Measurements from ENCODE around the gene PRAMEF1. TPM values are rescaled to one million over a fixed set of nuclear protein-coding genes. Genes with fewer than 3 reads are reported as not detected.

Gene PRAMEF1
- total RNA-seq, 1 experiment from 2014 or later: not detected

- H3F3A ChIP-seq (ENCODE audit: low read length, unreplicated experiment): no peaks in the 10 kb centered on the region
- no peak overlapping the region for H3K27ac ChIP-seq (ENCODE audit: low read length)
- no TSS peak for BruUV-seq (replicated peaks)
- ChIA-PET POLR2A (ENCODE audit: unreplicated experiment) (no interaction called here), CTCF (no interaction called here)
- H2AFZ ChIP-seq (ENCODE audit: low read length): no peak overlapping the region
- no peaks in the 10 kb centered on the region for H3K9me3 ChIP-seq (ENCODE audit: low read length)
- TF ChIP-seq EZH2 (IDR thresholded peaks at IDR 0.05; ENCODE audit: low read length, unreplicated experiment) (no peak), CTCF (conservative IDR thresholded peaks at IDR 0.05; ENCODE audit: low read depth, low read length) (no peak), EZH2phosphoT487 (IDR thresholded peaks at IDR 0.05; ENCODE audit: borderline replicate concordance, low read length) (no peak)
- intact Hi-C loops (cut with micrococcal nuclease): no loop called here
- H3K4me2 ChIP-seq (ENCODE audit: low read length): no peak overlapping the region
- H3K36me3 ChIP-seq (ENCODE audit: low read depth, low read length): no peaks in the 10 kb centered on the region
- no peaks in the 10 kb centered on the region for H4K20me1 ChIP-seq (ENCODE audit: low read length)
- H3K9me2 ChIP-seq (replicated peaks; ENCODE audit: low read length): no peaks in the 10 kb centered on the region
- H3K4me3 ChIP-seq (ENCODE audit: low read length): no peak overlapping the region
- H3K4me1 ChIP-seq (ENCODE audit: insufficient read depth, low read length): no peaks in the 10 kb centered on the region
- no peak for DNase-seq
- H3K27me3 ChIP-seq (ENCODE audit: low read length): peaks cover 56% of the 10 kb centered on the region
- no peak for ATAC-seq
- no peak overlapping the region for H3K9ac ChIP-seq (ENCODE audit: low read length)
- no peaks in the 10 kb centered on the region for H3K79me2 ChIP-seq (ENCODE audit: low read length)
Observed at GRCh38 chr1:12763479-12763878, 27.7 kb upstream of the PRAMEF1 start.

DNA sequence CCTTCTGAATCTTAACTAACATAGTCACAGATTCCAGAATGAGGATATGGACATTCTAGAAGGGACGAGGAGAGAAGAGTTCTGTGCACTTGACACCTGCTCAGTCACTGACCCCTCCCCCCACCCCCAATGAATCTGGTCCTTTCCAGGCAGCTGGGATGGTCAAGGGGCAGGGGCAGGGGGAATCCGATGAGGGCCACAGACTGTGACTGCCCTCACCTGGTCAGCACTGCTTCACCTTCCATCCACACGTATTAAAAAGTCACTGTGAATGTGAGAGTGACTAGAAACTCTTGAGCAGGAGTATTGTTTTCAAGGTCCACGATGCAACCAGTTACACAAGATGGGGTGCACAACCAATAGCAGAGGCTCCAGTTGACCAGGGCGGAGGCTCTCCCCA is 27.2 kb upstream of the PRAMEF1 start:
- Histone ChIP-seq H3K9ac (ENCODE audit: low read length) (no peak overlapping the region), H3K27ac (ENCODE audit: low read length) (no peak overlapping the region), H3K4me1 (ENCODE audit: insufficient read depth, low read length) (no peaks in the 10 kb centered on the region), H3K36me3 (ENCODE audit: low read depth, low read length) (no peaks in the 10 kb centered on the region), H3K4me3 (ENCODE audit: low read length) (no peak overlapping the region), H2AFZ (ENCODE audit: low read length) (no peak overlapping the region), H4K20me1 (ENCODE audit: low read length) (no peaks in the 10 kb centered on the region), H3K79me2 (ENCODE audit: low read length) (no peaks in the 10 kb centered on the region), H3K9me3 (ENCODE audit: low read length) (no peaks in the 10 kb centered on the region), H3F3A (ENCODE audit: low read length, unreplicated experiment) (no peaks in the 10 kb centered on the region), H3K27me3 (ENCODE audit: low read length) (peaks cover 56% of the 10 kb centered on the region), H3K9me2 (replicated peaks; ENCODE audit: low read length) (no peaks in the 10 kb centered on the region), H3K4me2 (ENCODE audit: low read length) (no peak overlapping the region)
- ChIA-PET CTCF (no interaction called here), POLR2A (ENCODE audit: unreplicated experiment) (no interaction called here)
- no TSS peak for BruUV-seq (replicated peaks)
- TF ChIP-seq EZH2phosphoT487 (IDR thresholded peaks at IDR 0.05; ENCODE audit: borderline replicate concordance, low read length) (no peak), EZH2 (IDR thresholded peaks at IDR 0.05; ENCODE audit: low read length, unreplicated experiment) (no peak), CTCF (conservative IDR thresholded peaks at IDR 0.05; ENCODE audit: low read depth, low read length) (no peak)
- DNase-seq (no peak), ATAC-seq (no peak)
- intact Hi-C loops (cut with micrococcal nuclease): no loop called here

DNA sequence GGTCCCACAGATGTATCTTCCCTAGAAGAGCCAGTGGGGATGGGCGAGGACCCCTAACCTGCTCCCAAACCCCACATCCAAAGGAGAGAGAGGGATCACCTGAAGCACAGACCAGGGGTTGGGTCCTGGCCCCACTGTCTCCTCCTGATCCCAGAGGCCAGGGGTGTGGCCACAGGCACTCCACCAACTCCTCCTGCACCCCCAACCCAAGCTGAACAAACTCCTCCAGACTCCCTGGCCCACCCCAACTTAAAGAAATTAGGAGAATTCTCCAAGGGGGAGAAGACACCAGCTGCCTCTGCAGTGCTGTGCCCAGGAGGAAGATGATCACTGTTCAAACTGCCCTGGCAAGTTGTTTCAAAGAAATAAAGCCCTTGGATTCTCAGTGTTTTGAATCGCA is 22.2 kb upstream of the PRAMEF1 start:
- DNase-seq: no peak
- H3K36me3 ChIP-seq (ENCODE audit: low read depth, low read length): no peaks in the 10 kb centered on the region
- no peaks in the 10 kb centered on the region for H3K9me2 ChIP-seq (replicated peaks; ENCODE audit: low read length)
- H3F3A ChIP-seq (ENCODE audit: low read length, unreplicated experiment): no peaks in the 10 kb centered on the region
- no peak overlapping the region for H3K4me3 ChIP-seq (ENCODE audit: low read length)
- H3K9me3 ChIP-seq (ENCODE audit: low read length): no peaks in the 10 kb centered on the region
- no peaks in the 10 kb centered on the region for H3K79me2 ChIP-seq (ENCODE audit: low read length)
- no peaks in the 10 kb centered on the region for H3K4me1 ChIP-seq (ENCODE audit: insufficient read depth, low read length)
- no peak overlapping the region for H3K27ac ChIP-seq (ENCODE audit: low read length)
- H2AFZ ChIP-seq (ENCODE audit: low read length): no peak overlapping the region
- no peak for ATAC-seq
- intact Hi-C loops (cut with micrococcal nuclease): no loop called here
- ChIA-PET CTCF (no interaction called here), POLR2A (ENCODE audit: unreplicated experiment) (no interaction called here)
- TF ChIP-seq CTCF (conservative IDR thresholded peaks at IDR 0.05; ENCODE audit: low read depth, low read length) (no peak), EZH2phosphoT487 (IDR thresholded peaks at IDR 0.05; ENCODE audit: borderline replicate concordance, low read length) (no peak), EZH2 (IDR thresholded peaks at IDR 0.05; ENCODE audit: low read length, unreplicated experiment) (no peak)
- BruUV-seq (replicated peaks): no TSS peak
- no peaks in the 10 kb centered on the region for H4K20me1 ChIP-seq (ENCODE audit: low read length)
- H3K4me2 ChIP-seq (ENCODE audit: low read length): no peak overlapping the region
- peaks cover 83% of the 10 kb centered on the region for H3K27me3 ChIP-seq (ENCODE audit: low read length)
- H3K9ac ChIP-seq (ENCODE audit: low read length): no peak overlapping the region
